Measurements from ENCODE around the gene KCNIP1. TPM values are rescaled to one million over a fixed set of nuclear protein-coding genes. Genes with fewer than 3 reads are reported as not detected.

The KCNIP1 gene
- total and polyA plus RNA-seq, 10 of the 15 experiments (the other 5 are each of a cell fraction or from before 2014, with no cell fraction given): not detected

GRCh38 chr5:170650850-170651249 lies 147.0 kb downstream of the KCNIP1 start:
- Histone ChIP-seq H3K9ac (ENCODE audit: control insufficient read depth, insufficient read depth, low read length) (no peak overlapping the region), H2AFZ (ENCODE audit: control insufficient read depth, low read depth, low read length) (no peak overlapping the region), H3K27ac (ENCODE audit: control insufficient read depth, insufficient read depth) (no peak overlapping the region), H3K36me3 (ENCODE audit: control insufficient read depth in 2 of 2, insufficient read depth in 2 of 2, low read length in 1 of 2) (no peaks in the 10 kb centered on the region), H3K27me3 (replicated peaks in 1 of 2; ENCODE audit: control insufficient read depth in 2 of 2, insufficient read depth in 2 of 2, low read length in 1 of 2) (peaks cover 0 to 1% of the 10 kb centered on the region in 2 experiments; a peak in 2 of 4 replicates), H3K4me2 (ENCODE audit: control insufficient read depth, insufficient read depth) (no peak overlapping the region), H3K4me1 (ENCODE audit: control insufficient read depth, insufficient read depth, low read length) (no peaks in the 10 kb centered on the region), H3K4me3 (no peak overlapping the region), H4K20me1 (ENCODE audit: control insufficient read depth, insufficient read depth) (no peaks in the 10 kb centered on the region), H3K79me2 (ENCODE audit: control insufficient read depth, insufficient read depth, low read length) (no peaks in the 10 kb centered on the region), H3K9me3 (replicated peaks; ENCODE audit: control insufficient read depth, insufficient read depth, low read length) (no peaks in the 10 kb centered on the region)
- TF ChIP-seq HDAC6 (IDR thresholded peaks at IDR 0.05; ENCODE audit: unreplicated experiment): no peak
- no peak for TF ChIP-seq IRF3 (IDR thresholded peaks at IDR 0.05)
- TF ChIP-seq ETV6 (conservative IDR thresholded peaks at IDR 0.05 in 1 of 2, IDR thresholded peaks at IDR 0.05 in 1 of 2; ENCODE audit: borderline replicate concordance in 1 of 2, low read depth in 1 of 2): no peak
- TF ChIP-seq PRDM15 (CRISPR knock-in tag; IDR thresholded peaks at IDR 0.05): no peak
- no peak for TF ChIP-seq LARP7 (IDR thresholded peaks at IDR 0.05)
- TF ChIP-seq BCL11A (IDR thresholded peaks at IDR 0.05; ENCODE audit: low read depth, low read length): no peak
- no peak for TF ChIP-seq RFX5 (IDR thresholded peaks at IDR 0.05; ENCODE audit: low read depth, low read length)
- no peak for TF ChIP-seq BMI1 (IDR thresholded peaks at IDR 0.05; ENCODE audit: borderline replicate concordance)
- TF ChIP-seq POU2F2 (IDR thresholded peaks at IDR 0.05; ENCODE audit: borderline replicate concordance, low read depth, low read length): no peak
- TF ChIP-seq ZZZ3 (IDR thresholded peaks at IDR 0.05; ENCODE audit: control insufficient read depth, insufficient read length, low read depth): no peak
- TF ChIP-seq TCF7 (IDR thresholded peaks at IDR 0.05; ENCODE audit: borderline replicate concordance): no peak
- no peak for TF ChIP-seq RAD51 (IDR thresholded peaks at IDR 0.05)
- no peak for TF ChIP-seq TCF3 (IDR thresholded peaks at IDR 0.05; ENCODE audit: borderline replicate concordance, insufficient read depth, low read depth, low read length)
- TF ChIP-seq KDM1A (IDR thresholded peaks at IDR 0.05; ENCODE audit: borderline replicate concordance): no peak
- TF ChIP-seq NFIC (IDR thresholded peaks at IDR 0.05; ENCODE audit: low read depth, low read length): no peak
- TF ChIP-seq MYB (IDR thresholded peaks at IDR 0.05; ENCODE audit: borderline replicate concordance, low read depth, low read length): no peak
- no peak for TF ChIP-seq IRF5 (IDR thresholded peaks at IDR 0.05; ENCODE audit: borderline replicate concordance)
- no peak for TF ChIP-seq PAX5 (IDR thresholded peaks at IDR 0.05; ENCODE audit: borderline replicate concordance, low read depth, low read length)
- intact Hi-C loops (cut with micrococcal nuclease; ENCODE audit: unreplicated experiment): no loop called here
- ChIA-PET RAD21 (ENCODE audit: unreplicated experiment) (no interaction called here), SMC1A (ENCODE audit: uncharacterized antibody, unreplicated experiment) (no interaction called here), POLR2A (no interaction called here), CTCF (interaction anchor here (1.3 kb wide), 1 partner anchor 13 kb away, joined by 3 read pairs; no protein-coding TSS in a partner anchor)
- 0% methylated on average over 2 of the region's 2 CpGs for WGBS (ENCODE audit: insufficient coverage, insufficient replicate concordance, low lambda C conversion rate, missing lambda C conversion rate)
- FAIRE-seq: no peak
- no TSS peak for BruUV-seq (replicated peaks)
- in situ Hi-C loops (cut with MboI): no loop called here
- ATAC-seq: no peak
- DNase-seq (ENCODE audit: low read depth, low spot score): no peak

Data from GM12878 (cell line).